Upper lobe of left lung (tissue), 4 donors: ENCODE data around the gene ZNF283.

Experiments
- EP300 ChIP-seq, 4 donors: sonication (generic); formaldehyde crosslinking; IDR thresholded peaks; one replicate each; pipeline ENCODE4 v1.5.1; 2017; ENCODE audit warnings: antibody characterized with exemption in 4 of 4, control low read depth in 2 of 4
- POLR2A ChIP-seq, 4 donors: fragments of 450-650 bp; IDR thresholded peaks; one replicate each; pipeline ENCODE4 v1.5.1; 2016 to 2017; ENCODE audit warnings: antibody characterized with exemption in 4 of 4, mild to moderate bottlenecking in 2 of 4
- POLR2AphosphoS5 ChIP-seq, 2 donors: sonication (generic); formaldehyde crosslinking; IDR thresholded peaks; one replicate each; pipeline ENCODE4 v1.5.1; 2017; ENCODE audit warnings: antibody characterized with exemption in 2 of 2

DNA sequence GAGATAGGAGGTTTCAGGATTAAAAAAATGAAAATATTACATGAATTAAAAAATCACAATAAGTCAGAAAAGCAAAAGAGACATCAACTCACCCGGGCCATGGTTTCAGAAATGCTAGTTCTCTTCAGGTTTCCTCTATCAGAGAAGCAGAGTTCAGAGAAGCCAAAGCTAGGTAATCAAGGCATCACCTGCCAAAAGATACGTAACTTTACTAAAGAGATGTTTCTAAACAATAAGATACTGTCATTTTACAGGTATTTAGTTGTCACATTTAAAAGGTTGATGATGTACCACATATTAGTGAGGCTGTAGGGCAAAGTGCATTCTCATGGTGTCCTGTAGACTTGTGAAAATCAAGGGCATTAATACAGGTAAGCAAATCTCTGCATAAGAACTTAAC, 56.7 kb downstream of the ZNF283 start, which contains the start of gene ZNF404:
- TF ChIP-seq POLR2A (IDR thresholded peaks at IDR 0.05) (no peak), EP300 (IDR thresholded peaks at IDR 0.05) (no peak), POLR2AphosphoS5 (IDR thresholded peaks at IDR 0.05) (no peak)
